CD4-positive, alpha-beta T cell treated with Interleukin-1 beta for 1 hour (primary cell): Measurements from ENCODE around the gene PTPRD.

Experiments
- DNase-seq, 2 donors: peaks; one replicate each; pipeline ENCODE4 v3.0.0-alpha.2; 2020 to 2022

Gene PTPRD

GRCh38 chr9:8877753-8878494 lies 1734.9 kb downstream of the PTPRD start:
- no peak for DNase-seq

- no peak for DNase-seq
These were observed 1736.5 kb downstream of the PTPRD start for GRCh38 chr9:8876303-8876702.

GRCh38 chr9:8874482-8874881 lies 1738.3 kb downstream of the PTPRD start:
- no peak for DNase-seq

- DNase-seq = no peak
These were observed 1740.0 kb downstream of the PTPRD start for GRCh38 chr9:8872802-8873201.

- no peak for DNase-seq
These were observed 1740.9 kb downstream of the PTPRD start for GRCh38 chr9:8871796-8872445.

- no peak for DNase-seq
These were observed 1741.4 kb downstream of the PTPRD start for GRCh38 chr9:8871396-8871795.

GRCh38 chr9:8869812-8870211 lies 1743.0 kb downstream of the PTPRD start:
- DNase-seq = no peak

- DNase-seq = no peak
These were observed 1744.2 kb downstream of the PTPRD start for GRCh38 chr9:8868632-8869031.

GRCh38 chr9:8867148-8867547 lies 1745.7 kb downstream of the PTPRD start:
- DNase-seq = no peak

- DNase-seq = no peak
These were observed 1748.3 kb downstream of the PTPRD start for GRCh38 chr9:8864545-8864896.

- DNase-seq = no peak
These were observed 1748.8 kb downstream of the PTPRD start for GRCh38 chr9:8863886-8864544.

GRCh38 chr9:8863069-8863468 lies 1749.7 kb downstream of the PTPRD start:
- DNase-seq = no peak

- DNase-seq = no peak
These were observed 1751.9 kb downstream of the PTPRD start for GRCh38 chr9:8860925-8861324.

- DNase-seq = no peak
These were observed 1752.7 kb downstream of the PTPRD start for GRCh38 chr9:8860086-8860485.

GRCh38 chr9:8859416-8859815 lies 1753.4 kb downstream of the PTPRD start:
- no peak for DNase-seq

GRCh38 chr9:8858596-8859161 lies 1754.1 kb downstream of the PTPRD start:
- no peak for DNase-seq

GRCh38 chr9:8857926-8858595 lies 1754.7 kb downstream of the PTPRD start:
- DNase-seq = no peak

- no peak for DNase-seq
These were observed 1755.5 kb downstream of the PTPRD start for GRCh38 chr9:8857068-8857925.

- DNase-seq = no peak
These were observed 1756.3 kb downstream of the PTPRD start for GRCh38 chr9:8856396-8857067.

GRCh38 chr9:8855046-8855445 lies 1757.8 kb downstream of the PTPRD start:
- no peak for DNase-seq

- no peak for DNase-seq
These were observed 1760.4 kb downstream of the PTPRD start for GRCh38 chr9:8852301-8852864.
